HG02571 (cell line): ENCODE results near the gene PACRG.

Experiments used
- ATAC-seq: cut with Tn5 transposase; IDR thresholded peaks from one replicate; pipeline ENCODE4 v1.9.1; 2021; ENCODE audit warnings: mild to moderate bottlenecking, moderate library complexity; ENCODE audit not compliant: unreplicated experiment

PACRG gene

GRCh38 chr6:163340201-163340887 is 612.6 kb downstream of the PACRG start:
- no peak for ATAC-seq

GRCh38 chr6:163341224-163342061 is 613.7 kb downstream of the PACRG start:
- no peak for ATAC-seq

- ATAC-seq: no peak
Observed at GRCh38 chr6:163342571-163343539, 615.1 kb downstream of the PACRG start.

DNA sequence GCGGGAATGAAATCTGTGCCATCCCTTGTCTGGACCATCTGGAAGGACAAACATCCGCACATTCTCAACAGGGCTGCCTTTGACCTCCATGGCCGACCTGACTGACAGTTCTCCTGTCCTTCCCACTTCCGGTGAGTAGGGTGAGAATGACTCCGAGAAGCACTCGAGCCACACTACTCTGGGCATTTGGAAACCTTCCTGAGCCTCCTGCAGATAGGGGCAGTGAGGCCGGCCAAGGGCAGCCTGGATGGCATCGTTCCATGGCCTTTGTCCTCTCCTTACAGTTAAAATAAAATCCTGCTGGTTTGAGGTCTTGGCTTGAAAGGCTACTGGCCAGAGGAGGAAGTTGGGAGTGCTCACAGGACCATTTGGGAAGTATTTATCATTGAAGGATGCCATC is 615.8 kb downstream of the PACRG start:
- ATAC-seq: no peak

DNA sequence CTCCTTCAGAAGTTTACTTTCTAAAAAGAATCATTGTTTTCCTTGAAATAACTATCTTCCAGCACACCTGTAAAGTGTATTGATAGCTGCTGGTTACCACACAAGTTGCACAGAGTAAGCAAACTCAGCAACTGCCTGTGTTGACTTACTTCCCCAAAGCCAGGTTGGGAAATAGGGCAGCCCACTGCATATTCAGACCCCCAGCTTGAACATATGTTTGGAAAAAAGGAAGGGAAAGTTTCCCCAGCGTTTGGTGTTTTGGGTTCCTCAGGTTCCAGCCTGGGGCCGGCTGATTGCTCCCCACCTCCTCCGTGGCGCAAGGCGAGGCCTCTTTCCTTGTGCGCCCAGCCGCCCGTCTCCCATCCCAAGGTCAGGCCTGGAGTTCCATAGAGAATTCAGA is 616.6 kb downstream of the PACRG start:
- ATAC-seq: no peak

GRCh38 chr6:163345931-163346330 is 618.2 kb downstream of the PACRG start:
- no peak for ATAC-seq

DNA sequence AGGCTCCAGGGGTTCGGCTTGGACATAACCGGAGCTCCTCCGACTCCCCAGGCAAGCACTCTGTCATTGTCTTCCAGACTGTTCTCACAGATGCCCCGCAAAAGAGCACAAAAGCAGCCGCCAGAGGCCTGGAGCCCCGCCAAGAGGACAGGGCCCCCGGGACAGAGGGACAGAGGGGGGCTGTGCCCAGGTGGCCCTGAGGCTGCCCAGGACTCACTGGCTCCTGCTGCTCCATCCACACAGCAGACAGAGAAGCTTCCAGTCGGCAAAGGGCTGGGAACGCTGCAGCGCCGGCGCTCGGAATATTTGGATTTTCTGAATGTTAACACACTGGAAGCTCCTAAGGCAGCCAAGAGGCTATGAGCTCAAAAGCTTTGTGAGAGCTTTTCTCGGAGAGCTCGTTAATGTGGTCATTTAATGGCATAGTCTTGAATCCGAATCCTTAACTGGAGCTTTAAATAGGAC is 618.8 kb downstream of the PACRG start:
- ATAC-seq: no peak

DNA sequence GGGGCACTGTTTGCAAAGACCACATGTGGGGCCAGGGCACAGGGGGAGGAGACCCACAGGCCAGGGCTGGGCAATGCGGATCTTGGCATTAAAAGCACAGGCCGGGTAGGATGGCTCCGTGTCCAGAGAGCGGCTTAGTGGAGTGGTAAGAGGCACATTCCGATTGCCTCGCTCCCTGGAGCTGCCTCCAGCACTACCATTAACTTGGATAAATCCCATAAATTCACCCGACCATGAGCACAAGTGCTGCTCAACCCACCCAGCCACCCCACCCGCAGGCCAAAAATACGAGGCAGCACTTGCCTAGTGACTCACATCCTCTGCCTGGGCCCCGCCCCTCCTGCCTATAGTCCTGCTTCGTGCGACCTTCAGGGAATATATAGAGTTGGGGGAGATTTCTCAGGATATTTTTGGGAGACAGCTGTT is 619.3 kb downstream of the PACRG start:
- no peak for ATAC-seq

DNA sequence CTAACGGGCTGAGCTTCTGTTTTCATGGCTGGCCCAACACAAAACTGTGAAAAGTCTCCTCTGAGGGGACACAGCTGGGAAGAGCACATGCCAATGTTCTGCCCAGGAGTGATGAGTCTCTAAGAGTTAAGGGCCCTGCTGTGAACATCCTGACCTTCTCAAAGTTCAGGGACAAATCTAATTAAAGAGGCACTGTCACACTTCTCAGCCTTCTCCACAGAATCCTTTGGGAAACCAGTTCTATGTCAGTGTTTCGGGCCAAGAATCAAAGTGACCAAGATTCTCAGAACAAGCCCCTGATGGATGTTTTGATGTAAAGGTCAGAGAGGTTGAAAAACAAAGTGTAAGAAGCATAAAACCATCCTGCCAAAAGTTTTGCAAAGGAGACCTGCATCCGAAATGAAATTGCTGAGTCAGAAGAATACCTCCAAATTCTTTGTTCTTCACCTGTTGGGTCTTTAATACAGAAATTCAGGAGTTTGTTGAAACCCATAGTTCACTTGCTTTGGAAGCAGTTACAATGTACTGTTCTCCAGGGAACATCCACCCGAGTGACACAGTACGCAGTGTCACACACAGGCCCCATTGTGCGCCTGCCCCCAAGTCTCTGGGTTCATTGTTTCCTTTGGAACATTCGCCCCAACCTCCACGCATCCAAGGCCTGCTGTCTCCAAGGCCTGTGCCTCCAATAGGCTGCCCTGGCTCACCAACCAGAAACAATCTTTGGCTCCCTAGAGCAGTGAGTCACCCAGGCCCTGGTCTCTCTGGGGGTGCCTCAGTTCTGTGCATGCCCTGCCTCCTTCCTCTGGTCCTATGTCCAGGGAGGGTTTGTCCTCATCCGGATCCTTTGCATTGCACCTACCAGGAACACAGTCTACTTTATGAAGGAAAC is 621.3 kb downstream of the PACRG start:
- no peak for ATAC-seq

GRCh38 chr6:163349696-163350095 is 621.9 kb downstream of the PACRG start:
- ATAC-seq: no peak

GRCh38 chr6:163351013-163351412 is 623.2 kb downstream of the PACRG start:
- no peak for ATAC-seq

GRCh38 chr6:163352011-163352685 is 624.4 kb downstream of the PACRG start:
- ATAC-seq: no peak

- no peak for ATAC-seq
Observed at GRCh38 chr6:163352966-163353365, 625.2 kb downstream of the PACRG start.

- no peak for ATAC-seq
Observed at GRCh38 chr6:163354085-163354484, 626.3 kb downstream of the PACRG start.

DNA sequence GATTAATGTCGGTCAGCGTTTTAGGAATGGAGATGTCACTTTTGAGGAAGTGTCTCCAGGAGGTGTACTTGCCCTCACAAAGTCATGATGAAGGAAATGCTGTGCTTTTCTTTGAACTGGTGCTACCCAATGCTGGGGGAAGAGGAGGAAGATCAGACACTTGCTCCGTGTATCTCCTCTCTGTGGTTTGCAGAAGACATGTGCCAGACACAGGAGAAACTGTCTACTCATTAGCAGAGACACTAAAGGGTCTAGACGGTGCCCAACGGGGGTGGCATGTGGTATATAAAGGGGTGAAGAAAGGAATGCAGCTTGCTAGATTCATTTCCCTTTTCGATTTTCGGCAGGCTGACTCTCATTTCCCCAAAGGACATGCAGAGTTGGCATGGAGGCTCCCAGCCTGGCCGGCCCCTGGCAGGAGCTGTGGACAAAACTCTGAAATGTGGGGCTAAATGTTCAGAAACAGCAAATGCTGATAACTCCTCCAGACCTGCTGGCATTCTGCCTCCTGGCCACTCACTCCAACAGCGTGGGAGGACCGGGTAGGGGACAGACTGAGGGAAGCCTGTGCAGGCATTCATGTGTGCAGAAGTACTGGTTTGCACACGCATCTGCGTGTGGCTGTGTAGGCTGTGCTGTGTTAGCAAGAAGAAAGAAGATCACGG is 627.1 kb downstream of the PACRG start:
- no peak for ATAC-seq

DNA sequence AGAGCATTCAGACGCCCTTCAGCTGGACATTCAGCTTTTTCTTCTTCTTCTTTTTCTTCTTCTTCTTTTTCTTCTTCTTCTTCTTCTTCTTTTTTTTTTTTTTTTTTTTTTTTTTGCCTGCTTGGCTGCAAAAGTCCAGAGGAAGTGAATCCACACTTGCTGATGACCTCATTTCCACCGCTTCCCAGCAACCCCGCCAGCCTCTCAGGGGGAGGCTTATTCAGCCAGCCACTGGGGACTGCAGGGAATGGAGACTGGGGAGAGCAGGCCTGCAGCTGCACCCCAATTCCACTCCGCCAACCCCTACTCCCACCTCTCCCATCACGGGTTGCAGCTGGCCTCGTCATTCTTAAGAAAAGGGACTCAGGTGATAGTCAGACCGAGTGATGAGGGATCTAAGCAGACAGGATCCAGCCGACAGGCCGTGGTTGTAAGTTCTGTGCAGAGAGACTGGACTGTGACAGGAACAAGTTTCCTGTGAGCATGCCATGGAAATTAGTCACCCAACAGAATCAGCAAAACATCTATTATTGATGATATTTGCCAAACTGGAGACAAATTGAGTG is 627.7 kb downstream of the PACRG start:
- no peak for ATAC-seq

- no peak for ATAC-seq
Observed at GRCh38 chr6:163356324-163356723, 628.5 kb downstream of the PACRG start.

DNA sequence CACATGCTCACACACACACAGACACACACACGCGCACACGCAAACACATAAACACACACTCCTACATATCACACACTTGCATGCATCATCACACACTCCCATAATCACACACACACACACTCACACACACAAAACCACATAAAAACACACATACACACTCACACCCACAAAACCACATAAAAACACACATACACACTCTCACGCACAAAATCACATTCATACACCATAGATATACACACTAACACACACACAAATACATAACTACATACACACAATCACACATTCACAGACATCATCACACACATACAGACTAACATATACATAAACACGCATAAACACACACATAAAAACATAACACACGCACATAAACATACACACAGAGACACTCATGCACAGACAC is 629.0 kb downstream of the PACRG start:
- ATAC-seq: no peak

- no peak for ATAC-seq
Observed at GRCh38 chr6:163364641-163365040, 636.9 kb downstream of the PACRG start.
